ENCODE data around the gene PPP6R3. TPM values are rescaled to one million over a fixed set of nuclear protein-coding genes. Genes with fewer than 3 reads are reported as not detected.

PPP6R3 gene
- total RNA-seq, 1 donor from 2014 or later = 115 TPM

DNA sequence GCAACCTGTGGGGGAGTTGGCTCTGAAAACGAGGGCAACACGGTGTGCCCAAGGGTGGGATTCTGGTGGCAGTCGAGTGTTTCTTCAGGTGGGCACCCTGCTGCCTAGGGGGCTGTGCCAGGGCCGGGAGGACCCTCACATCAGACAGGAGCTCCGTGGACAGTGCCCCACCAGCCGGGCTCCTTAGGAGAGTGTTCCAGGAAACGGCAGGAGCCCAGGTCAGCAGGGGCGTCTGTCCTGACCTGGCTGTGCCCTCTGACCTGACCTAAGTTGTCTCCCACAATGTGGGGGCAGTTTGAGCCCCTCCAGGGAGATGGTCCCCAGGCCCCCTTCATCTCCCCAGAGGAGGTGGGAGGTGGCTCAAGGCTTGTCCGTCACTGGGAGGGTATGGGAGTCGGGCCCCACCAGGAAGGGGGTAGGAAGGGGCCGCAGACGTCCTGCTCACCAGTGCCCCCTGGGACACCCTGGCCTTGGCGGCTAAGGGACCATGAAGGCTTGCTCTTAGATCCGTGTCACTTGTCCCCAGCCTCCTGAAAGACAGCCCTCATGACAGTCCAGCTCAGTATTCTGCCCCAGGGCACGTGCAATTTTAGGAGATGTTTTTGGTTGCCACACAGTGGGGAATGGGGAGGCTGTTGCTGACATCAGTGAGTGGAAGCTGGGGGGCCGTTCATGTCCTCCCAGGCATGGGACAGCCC, 191.6 kb downstream of the PPP6R3 start:
- peaks cover 7% of the 10 kb centered on the region for H3K27me3 Mint-ChIP-seq (ENCODE audit: unreplicated experiment)
- DNase-seq (ENCODE audit: low spot score) = no peak
- H3K27ac Mint-ChIP-seq (ENCODE audit: unreplicated experiment) = no peak overlapping the region
- no peaks in the 10 kb centered on the region for H3K4me1 Mint-ChIP-seq (ENCODE audit: unreplicated experiment)
- no peak overlapping the region for H3K4me3 Mint-ChIP-seq (ENCODE audit: unreplicated experiment)
- H3K36me3 Mint-ChIP-seq (ENCODE audit: low read depth, unreplicated experiment) = peaks cover 9% of the 10 kb centered on the region
- no peak for TF ChIP-seq CTCF (IDR thresholded peaks at IDR 0.05; ENCODE audit: unreplicated experiment)
- peaks cover 11% of the 10 kb centered on the region for H3K9me3 Mint-ChIP-seq (ENCODE audit: unreplicated experiment)

GRCh38 chr11:68652683-68653156, 192.2 kb downstream of the PPP6R3 start:
- DNase-seq (ENCODE audit: low spot score) = no peak
- no peak overlapping the region for H3K4me3 Mint-ChIP-seq (ENCODE audit: unreplicated experiment)
- peaks cover 7% of the 10 kb centered on the region for H3K27me3 Mint-ChIP-seq (ENCODE audit: unreplicated experiment)
- peaks cover 5% of the 10 kb centered on the region for H3K36me3 Mint-ChIP-seq (ENCODE audit: low read depth, unreplicated experiment)
- no peak for TF ChIP-seq CTCF (IDR thresholded peaks at IDR 0.05; ENCODE audit: unreplicated experiment)
- no peak overlapping the region for H3K27ac Mint-ChIP-seq (ENCODE audit: unreplicated experiment)
- no peaks in the 10 kb centered on the region for H3K4me1 Mint-ChIP-seq (ENCODE audit: unreplicated experiment)
- peaks cover 7% of the 10 kb centered on the region for H3K9me3 Mint-ChIP-seq (ENCODE audit: unreplicated experiment)

- Mint-ChIP-seq H3K4me3 (ENCODE audit: unreplicated experiment) (no peak overlapping the region), H3K27me3 (ENCODE audit: unreplicated experiment) (peaks cover 8% of the 10 kb centered on the region), H3K4me1 (ENCODE audit: unreplicated experiment) (no peaks in the 10 kb centered on the region), H3K9me3 (ENCODE audit: unreplicated experiment) (peaks cover 7% of the 10 kb centered on the region), H3K27ac (ENCODE audit: unreplicated experiment) (no peak overlapping the region), H3K36me3 (ENCODE audit: low read depth, unreplicated experiment) (peaks cover 5% of the 10 kb centered on the region)
- DNase-seq (ENCODE audit: low spot score) = no peak
- no peak for TF ChIP-seq CTCF (IDR thresholded peaks at IDR 0.05; ENCODE audit: unreplicated experiment)
Observed at GRCh38 chr11:68653486-68654430, 193.2 kb downstream of the PPP6R3 start.

- H3K4me1 Mint-ChIP-seq (ENCODE audit: unreplicated experiment) = no peaks in the 10 kb centered on the region
- no peak for DNase-seq (ENCODE audit: low spot score)
- H3K9me3 Mint-ChIP-seq (ENCODE audit: unreplicated experiment) = peaks cover 7% of the 10 kb centered on the region
- peaks cover 8% of the 10 kb centered on the region for H3K27me3 Mint-ChIP-seq (ENCODE audit: unreplicated experiment)
- no peak for TF ChIP-seq CTCF (IDR thresholded peaks at IDR 0.05; ENCODE audit: unreplicated experiment)
- no peak overlapping the region for H3K4me3 Mint-ChIP-seq (ENCODE audit: unreplicated experiment)
- H3K27ac Mint-ChIP-seq (ENCODE audit: unreplicated experiment) = no peak overlapping the region
- H3K36me3 Mint-ChIP-seq (ENCODE audit: low read depth, unreplicated experiment) = peaks cover 5% of the 10 kb centered on the region
Observed at GRCh38 chr11:68654978-68655377, 194.4 kb downstream of the PPP6R3 start.
